ENCODE results near the gene PDE11A. TPM values are rescaled to one million over a fixed set of nuclear protein-coding genes. Genes with fewer than 3 reads are reported as not detected.

Gene PDE11A
- total and polyA plus RNA-seq, 2 of the 13 experiments (the other 11 are each of a cell fraction or from before 2014, with no cell fraction given) = 1.2 to 1.7 TPM

- TF ChIP-seq, protein P1, sequence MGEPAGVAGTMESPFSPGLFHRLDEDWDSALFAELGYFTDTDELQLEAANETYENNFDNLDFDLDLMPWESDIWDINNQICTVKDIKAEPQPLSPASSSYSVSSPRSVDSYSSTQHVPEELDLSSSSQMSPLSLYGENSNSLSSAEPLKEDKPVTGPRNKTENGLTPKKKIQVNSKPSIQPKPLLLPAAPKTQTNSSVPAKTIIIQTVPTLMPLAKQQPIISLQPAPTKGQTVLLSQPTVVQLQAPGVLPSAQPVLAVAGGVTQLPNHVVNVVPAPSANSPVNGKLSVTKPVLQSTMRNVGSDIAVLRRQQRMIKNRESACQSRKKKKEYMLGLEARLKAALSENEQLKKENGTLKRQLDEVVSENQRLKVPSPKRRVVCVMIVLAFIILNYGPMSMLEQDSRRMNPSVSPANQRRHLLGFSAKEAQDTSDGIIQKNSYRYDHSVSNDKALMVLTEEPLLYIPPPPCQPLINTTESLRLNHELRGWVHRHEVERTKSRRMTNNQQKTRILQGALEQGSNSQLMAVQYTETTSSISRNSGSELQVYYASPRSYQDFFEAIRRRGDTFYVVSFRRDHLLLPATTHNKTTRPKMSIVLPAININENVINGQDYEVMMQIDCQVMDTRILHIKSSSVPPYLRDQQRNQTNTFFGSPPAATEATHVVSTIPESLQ (CRISPR knock-in tag; conservative IDR thresholded peaks at IDR 0.05) = 0 out of 2 replicates have a peak, but pooled peaks have one; percentile 9
- TF ChIP-seq SP4 (CRISPR knock-in tag; IDR thresholded peaks at IDR 0.05) (peak; percentile 83), HOXA9 (CRISPR knock-in tag; IDR thresholded peaks at IDR 0.05; ENCODE audit: borderline replicate concordance) (peak; percentile 73), NRL (CRISPR knock-in tag; IDR thresholded peaks at IDR 0.05; ENCODE audit: borderline replicate concordance) (peak; percentile 99), CSRNP2 (CRISPR knock-in tag; conservative IDR thresholded peaks at IDR 0.05; ENCODE audit: low read depth) (peak; percentile 59; the same call in 1 of the 2 replicates), HES4 (CRISPR knock-in tag; IDR thresholded peaks at IDR 0.05; ENCODE audit: borderline replicate concordance) (0 out of 2 replicates have a peak, but pooled peaks have one; percentile 72), ZNF83 (CRISPR knock-in tag; IDR thresholded peaks at IDR 0.05; ENCODE audit: borderline replicate concordance) (peak; percentile 89; the same call in 1 of the 2 replicates), DPF2 (CRISPR knock-in tag; IDR thresholded peaks at IDR 0.05; ENCODE audit: borderline replicate concordance, low read depth) (no peak; the same call in 1 of the 2 replicates), ZFP37 (CRISPR knock-in tag; IDR thresholded peaks at IDR 0.05; ENCODE audit: borderline replicate concordance) (peak; percentile 24; the same call in 1 of the 2 replicates), ZBTB44 (CRISPR knock-in tag; IDR thresholded peaks at IDR 0.05) (no peak), THRA (CRISPR knock-in tag; IDR thresholded peaks at IDR 0.05; ENCODE audit: borderline replicate concordance) (peak; percentile 80; the same call in 1 of the 2 replicates), HCFC1 (IDR thresholded peaks at IDR 0.05; ENCODE audit: low read depth, low read length) (peak; percentile 65; the same call in 1 of the 2 replicates), SNAPC4 (CRISPR knock-in tag; IDR thresholded peaks at IDR 0.05) (peak; percentile 90), XBP1 (CRISPR knock-in tag; IDR thresholded peaks at IDR 0.05) (no peak), ZNF570 (CRISPR knock-in tag; IDR thresholded peaks at IDR 0.05; ENCODE audit: borderline replicate concordance) (no peak)
Observed at GRCh38 chr2:178112202-178113152, 39.9 kb upstream of the PDE11A start, which contains the start of gene RBM45 (continued).
